Measurements from ENCODE around the gene AOX1.

DNA sequence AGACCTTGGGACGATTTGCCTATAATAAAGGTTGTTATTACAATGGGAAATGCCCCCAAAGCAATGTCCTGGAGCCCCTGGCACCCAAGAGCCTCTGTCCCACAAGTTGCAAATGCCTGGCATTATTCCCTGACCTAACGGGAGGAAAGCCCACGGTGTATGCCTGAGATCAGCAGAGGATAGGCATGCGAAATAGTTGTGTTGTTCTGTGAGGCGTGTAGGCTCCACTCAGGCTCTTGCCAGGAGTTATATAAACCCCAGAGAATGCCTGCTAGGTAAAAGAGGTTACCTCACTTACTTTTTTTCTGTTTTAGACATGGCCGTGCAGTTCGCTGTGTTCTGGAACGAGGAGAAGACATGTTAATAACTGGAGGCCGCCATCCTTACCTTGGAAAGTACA, 52.1 kb downstream of the AOX1 start:
- TF ChIP-seq POLR2A (IDR thresholded peaks at IDR 0.05; ENCODE audit: borderline replicate concordance, extremely low read depth, insufficient read depth, insufficient read length), result no peak
- TF ChIP-seq, protein P1, sequence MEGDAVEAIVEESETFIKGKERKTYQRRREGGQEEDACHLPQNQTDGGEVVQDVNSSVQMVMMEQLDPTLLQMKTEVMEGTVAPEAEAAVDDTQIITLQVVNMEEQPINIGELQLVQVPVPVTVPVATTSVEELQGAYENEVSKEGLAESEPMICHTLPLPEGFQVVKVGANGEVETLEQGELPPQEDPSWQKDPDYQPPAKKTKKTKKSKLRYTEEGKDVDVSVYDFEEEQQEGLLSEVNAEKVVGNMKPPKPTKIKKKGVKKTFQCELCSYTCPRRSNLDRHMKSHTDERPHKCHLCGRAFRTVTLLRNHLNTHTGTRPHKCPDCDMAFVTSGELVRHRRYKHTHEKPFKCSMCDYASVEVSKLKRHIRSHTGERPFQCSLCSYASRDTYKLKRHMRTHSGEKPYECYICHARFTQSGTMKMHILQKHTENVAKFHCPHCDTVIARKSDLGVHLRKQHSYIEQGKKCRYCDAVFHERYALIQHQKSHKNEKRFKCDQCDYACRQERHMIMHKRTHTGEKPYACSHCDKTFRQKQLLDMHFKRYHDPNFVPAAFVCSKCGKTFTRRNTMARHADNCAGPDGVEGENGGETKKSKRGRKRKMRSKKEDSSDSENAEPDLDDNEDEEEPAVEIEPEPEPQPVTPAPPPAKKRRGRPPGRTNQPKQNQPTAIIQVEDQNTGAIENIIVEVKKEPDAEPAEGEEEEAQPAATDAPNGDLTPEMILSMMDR (IDR thresholded peaks at IDR 0.05 in 2 of 3, conservative IDR thresholded peaks at IDR 0.05 in 1 of 3; ENCODE audit: borderline replicate concordance in 1 of 3, insufficient read depth in 1 of 3, low read depth in 2 of 3, low read length in 2 of 3), result no peak
- TF ChIP-seq FOSL1 (IDR thresholded peaks at IDR 0.05; ENCODE audit: low read depth), result no peak
- no peak for TF ChIP-seq ZNF274 (IDR thresholded peaks at IDR 0.05; ENCODE audit: low read depth, low read length)
- TF ChIP-seq YY1 (IDR thresholded peaks at IDR 0.05; ENCODE audit: extremely low read depth, insufficient replicate concordance, low read depth, low read length), result no peak
- TF ChIP-seq POLR2AphosphoS5 (IDR thresholded peaks at IDR 0.05; ENCODE audit: low read depth, low read length), result no peak
